Activated CD8-positive, alpha-beta memory T cell treated with anti-CD3 and anti-CD28 coated beads for 1 hour (primary cell): Measurements from ENCODE around the gene CCDC14.
"Not testable (repeated sequence)": the region's sequence is repeated elsewhere in the genome, so short reads cannot be mapped to it uniquely, and the experiment has no call there.

Source experiments
- DNase-seq, 2 donors: peaks; one replicate each; pipeline ENCODE4 v3.0.0-alpha.2; 2020; ENCODE audit warnings: low read depth in 1 of 2; ENCODE audit errors: extremely low read depth in 1 of 2

The CCDC14 gene, protein sequence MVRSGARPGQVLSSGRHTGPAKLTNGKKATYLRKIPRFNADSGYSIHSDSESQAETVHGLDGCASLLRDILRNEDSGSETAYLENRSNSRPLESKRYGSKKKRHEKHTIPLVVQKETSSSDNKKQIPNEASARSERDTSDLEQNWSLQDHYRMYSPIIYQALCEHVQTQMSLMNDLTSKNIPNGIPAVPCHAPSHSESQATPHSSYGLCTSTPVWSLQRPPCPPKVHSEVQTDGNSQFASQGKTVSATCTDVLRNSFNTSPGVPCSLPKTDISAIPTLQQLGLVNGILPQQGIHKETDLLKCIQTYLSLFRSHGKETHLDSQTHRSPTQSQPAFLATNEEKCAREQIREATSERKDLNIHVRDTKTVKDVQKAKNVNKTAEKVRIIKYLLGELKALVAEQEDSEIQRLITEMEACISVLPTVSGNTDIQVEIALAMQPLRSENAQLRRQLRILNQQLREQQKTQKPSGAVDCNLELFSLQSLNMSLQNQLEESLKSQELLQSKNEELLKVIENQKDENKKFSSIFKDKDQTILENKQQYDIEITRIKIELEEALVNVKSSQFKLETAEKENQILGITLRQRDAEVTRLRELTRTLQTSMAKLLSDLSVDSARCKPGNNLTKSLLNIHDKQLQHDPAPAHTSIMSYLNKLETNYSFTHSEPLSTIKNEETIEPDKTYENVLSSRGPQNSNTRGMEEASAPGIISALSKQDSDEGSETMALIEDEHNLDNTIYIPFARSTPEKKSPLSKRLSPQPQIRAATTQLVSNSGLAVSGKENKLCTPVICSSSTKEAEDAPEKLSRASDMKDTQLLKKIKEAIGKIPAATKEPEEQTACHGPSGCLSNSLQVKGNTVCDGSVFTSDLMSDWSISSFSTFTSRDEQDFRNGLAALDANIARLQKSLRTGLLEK

DNA sequence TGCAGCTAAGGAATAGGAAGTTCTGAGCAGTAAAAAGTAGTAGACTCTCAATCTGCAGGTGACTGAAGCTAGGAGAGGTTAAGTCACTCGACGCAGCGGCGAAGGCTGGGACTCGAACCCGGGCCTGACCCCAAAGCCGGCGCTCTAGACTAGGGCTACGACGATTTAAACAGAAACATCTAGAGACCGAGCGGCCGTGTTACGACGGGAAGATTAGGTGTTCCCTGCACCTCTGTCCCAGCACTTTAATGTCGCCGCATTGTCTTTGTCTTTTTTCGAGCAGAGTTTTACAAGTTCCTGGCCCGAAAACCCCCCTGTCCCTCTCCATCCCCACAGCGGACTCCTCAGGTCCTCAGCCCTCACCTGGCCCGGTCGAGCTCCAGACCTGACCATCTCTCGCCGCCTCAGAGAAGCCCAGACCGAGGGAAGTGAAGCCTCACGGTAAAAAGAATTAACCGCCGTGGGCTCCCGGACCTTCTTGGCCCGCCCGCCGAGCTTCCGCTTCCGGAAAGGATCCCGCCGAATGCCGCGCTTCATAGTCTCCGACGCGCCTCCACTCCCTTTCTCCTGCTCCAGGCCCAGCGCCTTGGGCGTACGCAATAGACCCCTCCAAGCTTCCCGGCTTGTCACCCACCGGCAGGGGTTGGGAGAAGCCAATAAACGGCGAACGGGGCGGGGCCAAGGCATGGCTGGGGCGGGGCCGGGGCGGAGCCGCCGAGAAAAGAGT, at the start of gene CCDC14:
CCDC14 (minus strand) TSS at position 449 of the 727 bp plus-strand sequence; CDS start at position 393, 56 bp downstream.
- DNase-seq: peak; percentile 46 to 56

DNA sequence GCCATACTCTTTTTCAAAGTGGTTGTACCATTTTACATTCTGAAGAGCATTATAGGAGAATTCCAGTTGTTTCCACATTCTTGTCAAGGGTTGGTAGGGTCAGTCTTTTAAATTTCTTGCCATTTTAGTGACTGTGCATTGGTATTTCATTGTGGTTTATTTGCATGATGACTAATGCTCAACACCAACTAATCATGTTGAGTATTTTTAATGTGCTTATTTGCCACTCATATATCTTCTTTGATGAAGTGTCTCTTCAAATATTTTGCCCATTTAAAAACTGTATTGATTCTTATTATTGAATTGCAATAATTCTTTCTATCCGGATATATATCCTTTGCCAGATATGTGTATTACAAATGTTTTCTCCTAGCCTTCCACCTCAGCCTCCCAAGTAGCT, 47.3 kb upstream of the CCDC14 start:
- not testable (repeated sequence) for DNase-seq

DNA sequence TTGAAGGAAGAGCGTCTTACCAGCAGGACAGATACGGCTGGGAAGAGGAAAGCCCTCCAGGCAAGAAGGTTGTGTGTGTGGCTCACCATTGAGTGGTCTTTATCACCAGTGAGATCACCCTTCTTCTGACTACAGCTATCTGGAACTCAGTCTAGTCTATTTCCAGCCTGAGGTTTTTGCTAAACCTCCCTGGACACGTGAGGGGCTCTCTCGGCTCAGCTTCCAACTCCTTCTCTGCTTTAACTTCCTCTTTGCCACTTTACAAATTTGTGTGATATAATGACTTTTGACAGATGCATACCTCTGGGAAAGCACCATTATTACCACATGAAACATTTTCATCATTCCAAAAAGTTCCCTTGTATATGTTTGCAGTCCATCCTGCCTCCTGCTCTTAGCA, 46.2 kb upstream of the CCDC14 start:
- DNase-seq: no peak

DNA sequence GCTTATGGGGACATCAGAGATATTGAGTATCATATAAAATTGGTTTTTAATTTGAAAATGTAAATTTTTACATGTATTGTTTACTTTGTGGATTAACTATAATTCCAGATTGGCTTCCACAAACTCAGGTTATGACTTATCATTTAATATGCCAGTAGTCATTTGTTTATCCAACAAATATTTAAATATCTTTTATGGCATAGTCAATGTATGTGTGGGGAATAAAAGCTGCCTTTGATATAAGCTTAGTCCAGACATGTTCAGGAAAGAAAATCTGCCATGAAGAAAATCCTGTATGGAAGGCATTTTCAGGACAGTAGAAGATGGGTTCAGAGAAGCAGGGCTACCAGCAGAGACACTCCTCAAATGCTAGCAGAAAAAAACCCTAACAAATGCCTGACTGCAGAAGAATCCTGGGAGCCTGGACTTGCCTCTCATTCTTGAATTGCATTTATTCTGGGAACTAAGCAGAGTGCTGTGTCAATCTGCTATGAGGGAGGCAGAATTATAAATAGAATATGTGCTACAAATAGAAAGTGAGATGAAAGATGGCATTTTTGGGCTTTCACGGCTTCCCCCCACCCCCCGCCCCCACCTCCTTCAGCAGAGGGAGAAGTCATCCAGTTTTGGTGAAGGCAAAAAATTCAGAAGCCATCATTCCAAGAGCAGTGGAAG, 41.5 kb upstream of the CCDC14 start:
- DNase-seq: not testable (repeated sequence)

DNA sequence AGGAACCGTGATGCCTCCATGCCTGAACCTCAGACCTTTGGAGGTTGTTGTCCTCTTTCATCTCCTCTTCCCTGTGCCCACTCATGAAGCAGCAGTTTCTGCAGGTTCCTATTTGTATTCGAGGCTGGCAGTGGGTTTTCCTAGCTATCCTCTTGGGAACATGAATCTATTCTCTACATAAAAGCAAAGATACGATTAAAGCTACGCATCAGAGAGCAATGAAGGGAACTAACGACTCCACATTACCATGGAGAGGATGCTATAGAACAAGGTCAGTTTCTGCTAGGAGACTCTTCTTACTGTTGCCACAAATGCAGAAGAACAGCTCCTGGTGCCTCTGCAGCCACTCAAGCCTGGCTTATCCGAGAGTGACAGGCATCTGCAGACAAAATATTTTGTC, 40.3 kb upstream of the CCDC14 start:
- not testable (repeated sequence) for DNase-seq

DNA sequence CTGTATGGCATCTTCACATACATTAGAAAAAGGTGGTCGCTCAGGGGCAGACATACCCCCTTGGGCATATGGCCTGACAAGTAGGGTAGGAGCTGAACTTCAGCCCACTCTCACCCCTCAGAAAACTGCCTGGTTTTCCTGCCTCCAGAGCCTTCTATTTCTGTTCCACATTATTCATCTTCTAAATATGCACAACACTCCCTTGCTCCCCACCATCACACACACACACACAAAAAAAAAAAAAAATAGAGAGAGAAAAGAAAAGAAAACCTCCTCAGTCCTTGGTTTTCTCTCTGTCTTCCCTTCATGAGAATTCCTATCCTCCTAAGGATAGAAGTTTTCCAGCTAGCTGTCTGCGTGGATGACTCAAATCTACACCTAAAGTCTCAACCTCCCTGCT, 36.5 kb upstream of the CCDC14 start:
- no peak for DNase-seq

DNA sequence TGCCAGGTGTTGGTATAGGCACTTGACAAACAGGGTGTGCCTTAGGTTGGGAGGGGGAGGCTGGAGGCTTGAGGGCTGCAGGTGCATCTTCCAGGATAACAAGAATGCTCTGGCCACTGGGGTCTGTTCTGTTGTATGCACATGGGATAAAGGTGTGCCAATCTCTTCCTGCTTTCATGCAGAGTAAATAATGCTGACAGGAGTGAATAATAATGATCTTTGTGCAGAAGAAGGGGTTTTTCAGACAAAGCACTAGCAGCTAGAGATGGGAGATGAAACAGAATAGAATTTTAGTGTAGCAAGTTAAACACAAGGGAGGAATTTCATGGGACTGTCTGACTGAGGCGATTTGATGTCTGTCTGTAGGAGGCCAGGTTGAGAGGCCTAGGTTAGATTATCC, 32.8 kb upstream of the CCDC14 start:
- DNase-seq: no peak

DNA sequence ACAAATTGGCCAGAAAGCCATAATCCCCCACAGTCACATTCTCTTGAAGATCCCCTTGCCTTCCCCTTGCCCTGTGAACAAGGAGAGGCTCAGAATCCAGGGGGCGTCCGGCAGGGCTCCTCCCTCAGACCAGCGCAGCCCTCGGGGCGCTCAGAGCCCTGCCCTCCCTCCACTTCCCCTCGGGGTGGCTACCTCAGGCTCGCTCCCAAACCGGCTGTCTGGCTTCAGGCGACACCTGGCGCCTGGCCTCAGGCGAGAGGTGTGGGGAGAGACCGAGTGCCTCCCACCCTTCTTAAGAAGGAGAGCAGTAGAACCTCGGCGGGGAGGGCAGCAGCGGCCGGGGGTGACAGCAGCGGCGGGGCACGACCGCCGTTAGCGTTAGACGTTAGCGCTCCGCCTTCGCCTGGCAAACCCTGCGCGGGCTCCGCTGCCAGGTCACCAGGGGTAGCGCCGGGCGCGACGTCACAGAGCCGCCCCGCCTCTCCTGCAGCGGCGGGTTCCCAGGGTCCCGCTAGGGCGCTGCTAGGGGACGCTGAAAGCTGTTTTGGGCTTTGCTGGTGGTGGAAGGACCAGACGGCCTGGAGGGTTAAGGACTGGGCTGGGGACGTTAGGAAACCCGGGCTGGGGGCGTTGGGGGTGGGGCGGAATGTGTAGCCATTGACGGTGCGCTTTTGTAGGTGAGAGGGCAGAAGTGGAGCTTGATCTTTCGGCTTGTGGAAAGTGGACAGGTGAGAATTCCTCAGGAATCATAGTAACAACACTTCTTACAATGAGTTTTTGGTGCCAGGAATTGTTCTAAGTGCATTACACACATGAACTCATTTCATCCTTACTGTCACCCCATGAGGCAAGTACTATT, 30.9 kb upstream of the CCDC14 start, which contains the start of gene ROPN1:
ROPN1 (minus strand) TSS at position 395 of the 859 bp plus-strand sequence. CDS start 11,643 bp downstream, outside the sequence.
- DNase-seq: not testable (repeated sequence)

DNA sequence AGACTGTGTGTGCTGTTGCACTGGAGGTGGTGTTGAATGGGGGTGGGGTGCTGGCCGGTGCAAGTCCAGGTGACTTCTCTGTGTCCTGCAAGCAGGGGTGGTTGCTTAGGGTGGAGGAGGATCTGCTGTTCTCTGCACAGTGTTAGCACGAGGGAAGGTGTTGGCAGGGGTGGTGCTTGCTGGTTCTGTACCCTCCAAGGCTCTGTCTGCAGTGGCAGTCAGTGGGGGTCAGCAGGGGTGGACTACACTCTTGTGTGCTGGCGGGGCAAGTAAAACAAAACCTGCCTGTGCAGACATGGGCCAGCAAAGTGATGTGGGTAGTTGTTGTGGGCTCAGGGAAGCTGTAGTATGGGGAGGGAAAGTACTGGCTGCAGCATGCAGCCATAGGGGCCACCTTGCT, 25.4 kb upstream of the CCDC14 start:
- no peak for DNase-seq

DNA sequence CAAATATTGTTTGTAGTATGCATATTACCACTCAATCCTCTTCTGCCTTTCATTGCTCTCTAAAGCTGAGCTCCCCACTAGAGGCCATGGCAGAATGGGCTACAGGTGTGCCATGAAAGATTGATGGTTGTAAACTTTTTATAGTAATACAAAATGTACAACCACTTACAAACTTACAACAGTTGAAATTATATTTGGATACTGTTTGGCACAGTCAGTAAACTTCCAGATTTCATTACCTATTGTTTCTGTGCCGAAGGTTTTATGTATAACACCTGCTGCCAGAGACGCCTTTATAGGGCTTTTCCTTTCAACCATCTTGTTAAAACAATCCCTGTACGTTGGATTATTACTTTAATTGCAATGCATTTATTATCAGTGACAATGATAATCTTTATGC, 23.9 kb upstream of the CCDC14 start:
- no peak for DNase-seq

DNA sequence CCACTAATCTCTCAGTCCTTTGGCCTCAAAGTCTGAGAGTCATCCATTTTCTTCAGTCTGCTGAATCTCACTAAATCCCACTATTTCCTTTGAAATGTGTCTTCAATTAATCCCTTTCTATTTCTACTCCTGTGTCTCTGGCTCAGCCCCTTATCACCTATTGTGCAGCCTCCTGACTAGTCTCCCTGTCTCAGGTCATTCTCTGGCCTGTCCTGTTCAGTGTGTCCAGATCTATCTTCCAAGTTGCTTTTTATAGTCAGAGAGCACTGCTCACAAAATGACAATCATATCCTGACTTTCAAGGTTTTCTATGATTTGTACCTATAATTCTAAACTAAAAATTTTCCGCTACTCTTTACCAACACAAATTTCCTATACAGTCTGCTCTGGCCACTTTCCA, 23.3 kb upstream of the CCDC14 start:
- DNase-seq: no peak

DNA sequence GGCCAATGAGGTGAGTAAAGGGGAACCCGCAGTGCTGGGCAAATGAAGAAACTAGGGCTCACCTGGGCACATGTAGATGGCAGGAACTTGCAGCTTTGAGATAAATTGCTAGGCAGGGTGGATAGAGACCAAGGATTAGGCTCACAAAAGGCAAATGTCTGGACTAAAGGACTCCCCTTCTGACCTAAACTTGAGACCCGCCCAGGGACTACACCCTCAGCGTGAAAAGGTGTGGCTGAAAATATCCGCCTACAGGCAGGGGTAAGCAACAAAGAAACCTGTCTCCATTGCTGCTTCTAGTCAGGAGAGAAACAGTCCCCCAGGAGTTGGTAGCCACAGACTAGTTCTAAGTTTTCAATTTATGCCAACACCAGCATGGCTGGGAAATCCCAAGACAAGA, 20.3 kb upstream of the CCDC14 start:
- DNase-seq: not testable (repeated sequence)

DNA sequence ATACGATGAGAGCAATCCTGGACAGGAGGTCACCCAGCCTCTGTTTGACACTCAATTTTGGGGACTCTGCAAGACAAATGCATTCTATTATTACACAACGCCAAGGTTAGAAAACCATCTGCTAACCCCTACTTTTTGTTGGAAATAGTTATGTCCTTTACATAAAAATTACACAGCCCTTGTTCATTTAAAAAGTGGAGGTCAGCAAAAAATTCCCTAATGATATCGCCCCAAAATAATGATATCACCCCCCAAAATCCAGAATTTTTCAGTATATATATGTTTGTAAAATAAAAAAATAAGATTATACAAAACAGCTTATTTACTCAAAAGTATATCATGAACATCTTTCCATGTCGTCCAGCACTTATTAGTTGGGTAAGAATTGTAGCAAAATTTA, 19.5 kb upstream of the CCDC14 start:
- no peak for DNase-seq

DNA sequence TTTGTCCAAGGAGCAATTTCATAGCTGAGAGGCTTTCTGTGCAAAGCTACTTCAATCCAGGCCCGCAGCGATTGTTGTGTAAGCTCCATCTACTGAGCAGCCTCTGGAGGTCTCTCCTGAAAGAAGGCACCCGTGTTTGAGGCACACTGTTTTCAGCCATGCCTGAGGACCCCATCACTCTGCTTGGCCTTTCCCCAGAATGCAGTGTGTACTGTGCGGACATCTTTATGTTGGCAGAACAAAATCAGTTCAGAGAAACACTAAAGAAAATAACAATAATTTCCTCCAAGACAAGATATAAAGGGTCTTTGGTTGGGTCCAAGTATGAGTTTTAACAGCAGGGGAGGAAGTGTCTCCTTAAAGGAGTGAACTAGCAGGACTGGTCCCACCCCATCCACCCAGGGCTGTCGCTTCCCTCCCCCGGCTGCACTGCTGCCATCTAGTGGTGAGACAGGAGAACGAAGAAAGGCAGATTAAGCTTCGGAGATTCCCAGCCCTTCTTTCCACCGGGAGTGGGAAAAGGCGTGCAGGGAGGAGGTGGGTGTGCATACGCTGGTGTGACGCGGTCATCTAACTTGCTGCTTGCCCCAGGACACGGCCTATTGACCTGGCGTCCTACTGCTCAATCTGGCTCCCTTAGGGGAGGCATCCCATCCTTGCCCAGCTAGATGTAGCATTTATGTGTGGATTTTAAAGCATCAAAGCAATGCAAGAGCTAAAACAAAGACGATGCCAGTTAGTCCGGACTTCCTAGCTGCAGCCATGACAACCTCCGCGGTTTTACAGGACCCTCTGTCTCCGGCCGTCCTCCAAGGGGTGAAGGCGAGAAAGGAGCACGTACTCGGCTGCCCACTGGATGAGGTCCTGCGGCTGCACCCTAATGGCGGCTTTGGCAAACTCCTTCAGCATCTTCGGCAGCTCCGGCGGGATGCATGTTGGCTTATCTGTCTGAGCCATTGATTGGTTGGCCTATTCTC, 18.8 kb upstream of the CCDC14 start:
- DNase-seq: not testable (repeated sequence)

DNA sequence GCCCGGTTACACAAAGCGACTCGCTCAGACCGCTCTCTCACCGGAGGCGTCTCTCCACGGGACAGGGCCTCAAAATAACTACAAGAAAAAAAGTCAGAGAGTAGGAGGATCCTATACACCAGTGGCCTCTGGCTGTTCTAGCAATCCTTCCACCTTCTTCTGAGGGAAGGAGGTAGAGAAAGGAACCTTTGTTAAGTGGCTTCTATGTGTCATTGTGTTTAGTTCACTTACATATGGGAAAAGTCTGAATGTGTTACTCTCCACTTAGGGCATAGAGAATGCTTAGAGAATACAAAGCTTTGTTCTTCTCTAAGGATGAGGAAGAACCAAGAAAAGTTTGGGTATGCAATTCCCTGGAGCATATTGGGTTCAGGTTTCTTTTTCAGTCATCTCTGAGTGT, 15.9 kb upstream of the CCDC14 start:
- not testable (repeated sequence) for DNase-seq

DNA sequence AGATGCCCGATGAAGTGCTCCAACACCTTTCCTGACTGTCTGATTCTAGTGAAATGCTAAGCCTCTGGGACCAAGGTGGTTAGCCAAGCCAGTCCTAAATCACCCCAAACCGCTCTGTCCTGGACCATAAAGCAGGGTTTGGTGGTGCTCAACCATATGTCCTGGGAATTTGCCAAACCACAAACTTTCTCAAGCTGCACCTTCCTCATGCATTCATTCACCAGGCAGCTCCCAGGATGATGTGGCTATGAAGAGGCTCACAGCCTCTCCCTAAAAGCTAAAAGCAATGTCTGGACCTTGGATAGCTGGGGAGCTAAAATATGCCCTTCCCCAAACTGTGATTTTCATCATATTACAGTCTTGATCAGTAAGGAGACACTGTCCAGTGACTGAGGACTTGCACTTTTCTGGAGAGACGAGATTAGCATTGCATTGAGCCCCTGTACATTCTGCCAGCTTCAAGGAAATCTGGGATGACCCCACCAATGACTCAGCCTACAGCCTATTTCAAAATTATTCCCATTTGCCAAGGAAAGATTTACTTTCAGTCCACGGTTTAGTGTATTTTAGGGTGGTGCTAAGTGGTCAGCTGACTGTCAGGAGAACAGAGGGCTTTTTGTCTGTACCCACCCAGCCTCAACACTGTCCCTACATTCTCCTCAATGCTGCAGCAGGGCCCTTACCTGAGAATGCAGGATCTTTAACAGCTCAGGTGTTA, 15.3 kb upstream of the CCDC14 start:
- DNase-seq: not testable (repeated sequence)

DNA sequence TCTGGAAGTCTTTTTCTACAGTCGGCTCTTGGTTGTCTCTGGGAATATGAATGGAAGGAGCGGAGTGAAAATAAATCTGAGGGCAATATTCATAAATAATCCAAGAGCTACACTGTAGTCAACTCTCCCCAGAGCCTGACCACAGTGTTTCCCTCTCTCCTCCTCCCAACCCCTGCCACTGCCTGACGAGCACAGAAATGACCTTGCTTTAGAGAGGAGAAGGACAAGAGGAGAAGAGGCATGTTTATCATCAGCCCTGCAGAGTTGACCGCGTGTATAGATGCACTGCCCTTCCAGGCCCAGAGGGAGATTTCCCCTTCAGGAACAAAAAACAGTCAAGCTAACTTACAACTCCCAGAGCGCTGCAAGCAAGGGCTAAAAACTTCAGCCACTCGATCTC, 14.0 kb upstream of the CCDC14 start:
- DNase-seq: not testable (repeated sequence)

DNA sequence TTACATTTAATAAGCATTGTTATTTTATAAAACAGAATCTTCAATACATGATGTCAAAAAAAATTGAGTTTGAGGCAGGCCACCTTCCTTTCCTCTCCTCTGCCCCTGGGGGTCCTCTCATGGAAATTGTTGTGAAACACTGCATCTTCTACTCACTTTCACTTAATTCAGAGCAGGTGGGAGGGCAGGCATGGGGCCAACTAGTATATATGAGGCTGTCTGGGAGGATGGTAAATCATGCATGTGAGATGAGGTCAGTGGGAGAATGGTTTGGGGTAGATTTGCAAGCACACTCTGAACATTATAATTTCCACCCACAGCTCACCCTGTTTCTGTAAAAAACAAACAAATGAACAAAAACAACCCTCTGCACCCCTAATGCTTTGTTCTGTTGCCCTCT, 10.4 kb upstream of the CCDC14 start:
- DNase-seq: no peak
